Measurements from ENCODE around the gene MGAT5.

- no peak for TF ChIP-seq CTCF (IDR thresholded peaks at IDR 0.05)
- TF ChIP-seq POLR2A (IDR thresholded peaks at IDR 0.05), result no peak
These were observed 194.8 kb downstream of the MGAT5 start for GRCh38 chr2:134448650-134449049.

Measured in uterus (tissue), 2 donors.